Chondrocyte (in vitro differentiated cells): ENCODE measurements around the gene MYCN. TPM values are rescaled to one million over a fixed set of nuclear protein-coding genes. Genes with fewer than 3 reads are reported as not detected.

Experiments
- DNase-seq: peaks from one replicate; pipeline ENCODE4 v3.0.0; 2021; ENCODE audit warnings: mixed read lengths, low spot score
- H3K27ac Mint-ChIP-seq: one replicate; pipeline ENCODE4 v1.8.0; 2021; ENCODE audit warnings: mild to moderate bottlenecking, moderate library complexity, mixed read lengths; ENCODE audit not compliant: unreplicated experiment
- H3K27me3 Mint-ChIP-seq: 2 replicates; pipeline ENCODE4 v1.8.0; 2021; ENCODE audit warnings: low read depth, mixed read lengths
- H3K36me3 Mint-ChIP-seq: 2 replicates; pipeline ENCODE4 v1.8.0; 2021; ENCODE audit warnings: low read depth, mixed read lengths
- H3K4me1 Mint-ChIP-seq: 2 replicates; pipeline ENCODE4 v1.8.0; 2021; ENCODE audit warnings: low read depth, mild to moderate bottlenecking, mixed read lengths
- H3K4me3 Mint-ChIP-seq: one replicate; pipeline ENCODE4 v1.8.0; 2021; ENCODE audit warnings: mild to moderate bottlenecking, moderate library complexity, mixed read lengths; ENCODE audit not compliant: unreplicated experiment
- H3K9me3 Mint-ChIP-seq: 2 replicates; pipeline ENCODE4 v1.8.0; 2021; ENCODE audit warnings: low read depth, mixed read lengths
- total RNA-seq: library from RNA; stranded (reverse); gene quantifications from 3 replicates; pipeline ENCODE4 v1.2.1, GENCODE V29; 2021
- TF ChIP-seq, protein P1 (sequence below): fragments of 200-600 bp; sonication (generic); IDR thresholded peaks from 2 replicates; pipeline ENCODE4 v1.5.0; 2021; ENCODE audit warnings: antibody characterized with exemption, mild to moderate bottlenecking, moderate library complexity

Gene MYCN
- total RNA-seq, 1 donor from 2014 or later = 0.17 TPM

DNA sequence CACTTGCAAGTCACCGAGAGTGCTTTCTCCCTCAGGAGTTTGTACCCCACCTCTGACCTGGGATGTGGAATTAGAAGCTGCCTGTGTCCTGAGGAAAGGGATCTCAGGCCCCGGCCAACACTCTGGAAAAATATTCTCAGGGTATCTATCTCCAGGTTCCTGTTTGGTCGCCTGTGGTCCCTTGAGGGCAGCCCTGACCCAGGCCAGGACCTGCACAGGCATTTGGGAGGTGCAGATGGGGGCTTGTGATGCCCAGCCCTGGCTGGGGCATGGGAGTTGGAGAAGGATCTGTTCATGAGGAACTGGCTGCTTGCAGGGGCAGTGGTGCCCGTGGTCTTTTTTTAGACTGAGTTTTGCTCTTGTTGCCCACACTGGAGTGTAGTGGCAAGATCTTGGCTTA is 46.3 kb downstream of the MYCN start:
- TF ChIP-seq, protein P1, sequence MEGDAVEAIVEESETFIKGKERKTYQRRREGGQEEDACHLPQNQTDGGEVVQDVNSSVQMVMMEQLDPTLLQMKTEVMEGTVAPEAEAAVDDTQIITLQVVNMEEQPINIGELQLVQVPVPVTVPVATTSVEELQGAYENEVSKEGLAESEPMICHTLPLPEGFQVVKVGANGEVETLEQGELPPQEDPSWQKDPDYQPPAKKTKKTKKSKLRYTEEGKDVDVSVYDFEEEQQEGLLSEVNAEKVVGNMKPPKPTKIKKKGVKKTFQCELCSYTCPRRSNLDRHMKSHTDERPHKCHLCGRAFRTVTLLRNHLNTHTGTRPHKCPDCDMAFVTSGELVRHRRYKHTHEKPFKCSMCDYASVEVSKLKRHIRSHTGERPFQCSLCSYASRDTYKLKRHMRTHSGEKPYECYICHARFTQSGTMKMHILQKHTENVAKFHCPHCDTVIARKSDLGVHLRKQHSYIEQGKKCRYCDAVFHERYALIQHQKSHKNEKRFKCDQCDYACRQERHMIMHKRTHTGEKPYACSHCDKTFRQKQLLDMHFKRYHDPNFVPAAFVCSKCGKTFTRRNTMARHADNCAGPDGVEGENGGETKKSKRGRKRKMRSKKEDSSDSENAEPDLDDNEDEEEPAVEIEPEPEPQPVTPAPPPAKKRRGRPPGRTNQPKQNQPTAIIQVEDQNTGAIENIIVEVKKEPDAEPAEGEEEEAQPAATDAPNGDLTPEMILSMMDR = no peak
- peaks cover 15% of the 10 kb centered on the region for H3K27me3 Mint-ChIP-seq
- H3K27ac Mint-ChIP-seq = no peak overlapping the region
- no peak for DNase-seq
- H3K4me3 Mint-ChIP-seq = no peak overlapping the region
- H3K4me1 Mint-ChIP-seq = no peaks in the 10 kb centered on the region
- H3K9me3 Mint-ChIP-seq = no peaks in the 10 kb centered on the region
- H3K36me3 Mint-ChIP-seq = no peaks in the 10 kb centered on the region

DNA sequence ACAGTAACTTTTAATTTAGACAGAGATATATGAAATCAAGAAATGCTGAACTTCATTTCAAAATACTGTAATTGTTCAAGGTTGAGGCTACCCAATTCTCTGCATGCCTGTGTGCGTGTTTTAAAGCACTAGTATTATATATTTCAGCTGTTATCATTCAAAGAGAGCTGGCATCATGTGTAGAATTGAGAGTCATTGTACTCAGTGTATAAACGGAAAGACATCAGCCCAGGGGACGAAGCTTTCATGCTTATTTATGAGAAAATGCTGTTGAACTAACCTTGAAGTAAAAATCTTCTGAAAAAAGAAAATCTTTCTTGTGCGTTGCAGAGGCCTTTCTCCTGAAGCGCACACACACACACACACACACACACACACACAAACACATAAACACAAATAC is 48.4 kb downstream of the MYCN start:
- TF ChIP-seq, protein P1 = no peak

DNA sequence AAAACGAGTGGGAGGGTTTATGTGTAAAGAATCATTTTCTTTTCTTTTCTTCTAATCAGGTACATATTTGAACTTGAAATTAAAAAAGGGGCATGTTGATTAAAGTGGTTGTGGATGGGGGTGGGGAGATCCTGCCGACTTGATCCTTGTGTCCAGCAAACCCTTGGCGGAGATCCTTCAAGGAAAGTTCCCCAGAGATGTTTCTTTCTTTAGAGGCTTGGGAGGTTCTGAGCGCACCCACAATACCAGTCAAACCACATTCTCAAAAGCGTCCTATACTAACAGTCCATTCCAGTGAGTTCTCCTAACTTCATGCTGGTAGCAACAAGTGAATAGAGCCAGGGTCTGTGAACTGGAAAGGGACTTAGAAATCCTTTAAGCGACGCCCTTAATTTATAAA is 49.2 kb downstream of the MYCN start:
- no peak for DNase-seq
- no peak overlapping the region for H3K4me3 Mint-ChIP-seq

More for the DNA sequence above, 48.4 kb downstream of the MYCN start:
- Mint-ChIP-seq H3K9me3 (no peaks in the 10 kb centered on the region), H3K4me3 (no peak overlapping the region), H3K36me3 (no peaks in the 10 kb centered on the region), H3K4me1 (no peaks in the 10 kb centered on the region), H3K27ac (no peak overlapping the region), H3K27me3 (peaks cover 4% of the 10 kb centered on the region)
- DNase-seq = no peak

DNA sequence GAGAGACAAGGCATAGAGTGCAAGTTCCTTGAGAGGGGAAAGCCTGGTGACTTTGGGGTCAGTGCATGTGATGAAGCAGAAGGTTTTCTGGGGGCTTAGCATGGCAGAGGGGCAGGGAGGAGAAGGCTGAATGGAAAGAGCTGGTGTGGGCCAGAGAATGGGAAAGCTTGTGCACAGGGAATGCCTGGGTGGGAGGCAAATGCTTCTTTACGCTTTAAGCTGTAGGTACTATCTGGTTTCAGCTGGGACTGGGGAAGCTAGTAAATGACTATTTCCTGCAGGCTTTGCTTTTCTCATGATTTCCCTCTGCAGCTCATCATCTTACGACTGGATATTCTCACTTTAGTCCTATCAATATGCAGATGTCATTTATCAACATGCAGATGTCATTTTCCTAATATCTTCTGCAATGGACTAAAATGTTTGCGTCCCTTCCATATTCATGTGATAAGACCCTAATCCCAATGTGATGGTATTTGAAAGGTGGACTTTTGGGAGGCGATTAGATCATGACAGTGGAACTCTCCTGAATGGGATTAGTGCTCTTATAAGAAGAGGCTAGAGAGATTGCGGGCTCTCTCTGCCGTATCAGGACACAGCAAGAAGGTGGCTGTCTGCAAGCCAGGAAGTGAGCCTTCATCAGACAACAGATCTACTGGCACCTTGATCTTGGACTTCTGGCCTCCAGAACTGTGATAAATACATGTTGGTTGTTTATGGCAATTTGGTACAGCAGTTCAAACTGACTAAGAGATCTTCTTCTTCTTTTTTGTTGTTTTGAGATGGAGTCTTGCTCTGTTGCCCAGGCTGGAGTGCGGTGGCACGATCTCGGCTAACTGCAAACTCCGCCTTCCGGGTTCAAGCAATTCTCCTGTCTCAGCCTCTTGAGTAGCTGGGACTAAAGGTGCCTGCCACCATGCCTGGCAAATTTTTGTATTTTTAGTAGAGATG is 50.1 kb downstream of the MYCN start:
- H3K4me3 Mint-ChIP-seq = no peak overlapping the region
- peaks cover 1% of the 10 kb centered on the region for H3K27me3 Mint-ChIP-seq
- H3K27ac Mint-ChIP-seq = no peak overlapping the region
- DNase-seq = no peak
- no peaks in the 10 kb centered on the region for H3K36me3 Mint-ChIP-seq
- H3K9me3 Mint-ChIP-seq = no peaks in the 10 kb centered on the region
- TF ChIP-seq, protein P1 = no peak
- no peaks in the 10 kb centered on the region for H3K4me1 Mint-ChIP-seq

More for the DNA sequence above, 49.2 kb downstream of the MYCN start:
- peaks cover 1% of the 10 kb centered on the region for H3K27me3 Mint-ChIP-seq
- H3K9me3 Mint-ChIP-seq = no peaks in the 10 kb centered on the region
- no peak overlapping the region for H3K27ac Mint-ChIP-seq
- H3K4me1 Mint-ChIP-seq = no peaks in the 10 kb centered on the region
- H3K36me3 Mint-ChIP-seq = no peaks in the 10 kb centered on the region
- TF ChIP-seq, protein P1 = no peak

DNA sequence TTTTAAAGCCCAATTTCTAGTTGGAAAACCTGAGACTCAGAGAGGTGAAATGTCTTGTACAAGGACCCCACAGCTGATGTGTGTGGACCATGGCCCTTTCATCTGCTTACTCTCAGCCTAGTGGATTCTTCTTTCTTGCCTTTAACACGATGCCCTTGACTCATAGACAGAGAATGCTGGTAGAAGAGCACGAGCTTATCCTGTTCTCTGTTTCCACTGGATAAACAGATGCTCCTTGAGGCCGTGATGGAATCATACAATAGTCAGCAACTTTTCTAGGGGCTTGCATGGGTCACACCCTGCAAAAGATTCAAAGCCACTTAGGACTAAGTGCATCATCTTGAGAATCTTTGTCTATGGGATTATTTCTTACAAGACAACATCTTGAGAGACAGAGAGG is 50.9 kb downstream of the MYCN start:
- no peak for DNase-seq
- TF ChIP-seq, protein P1 = no peak
- Mint-ChIP-seq H3K27me3 (peaks cover 1% of the 10 kb centered on the region), H3K36me3 (no peaks in the 10 kb centered on the region), H3K27ac (no peak overlapping the region), H3K9me3 (no peaks in the 10 kb centered on the region), H3K4me1 (no peaks in the 10 kb centered on the region), H3K4me3 (no peak overlapping the region)
